Upper lobe of left lung (tissue), 6 donors: ENCODE results near the gene CALML6. TPM values are rescaled to one million over a fixed set of nuclear protein-coding genes. Genes with fewer than 3 reads are reported as not detected.
A peak's percentile ranks its signal among the peaks of the same experiment; 100 is the strongest.

Experiments
- ATAC-seq, 2 donors: fragments of 200-7000 bp; cut with Tn5 transposase; one replicate each; pipeline ENCODE4 v1.9.1; 2022; ENCODE audit warnings: mild to moderate bottlenecking in 2 of 2, moderate library complexity in 2 of 2; ENCODE audit not compliant: low FRiP score in 2 of 2
- DNase-seq, 2 donors: peaks; one replicate each; pipeline ENCODE4 v3.0.0-alpha.2; 2019 to 2020
- H3K27ac ChIP-seq, 4 donors: fragments of 200-600 bp; sonication (generic); one replicate each; pipeline ENCODE4 v1.5.1; 2016 to 2019
- H3K27me3 ChIP-seq, 4 donors: fragments of 200-600 bp; sonication (generic); one replicate each; pipeline ENCODE4 v1.5.1; 2017 to 2019
- H3K36me3 ChIP-seq, 4 donors: fragments of 200-600 bp; sonication (generic); one replicate each; pipeline ENCODE4 v1.5.1; 2016 to 2019
- H3K4me1 ChIP-seq, 4 donors: fragments of 200-600 bp; sonication (generic); one replicate each; pipeline ENCODE4 v1.5.1; 2018 to 2019
- H3K4me3 ChIP-seq, 4 donors: fragments of 200-600 bp; sonication (generic); one replicate each; pipeline ENCODE4 v1.5.1; 2017 to 2019; ENCODE audit warnings: mild to moderate bottlenecking in 2 of 4, moderate library complexity in 1 of 4
- H3K9me3 ChIP-seq, 4 donors: fragments of 200-600 bp; sonication (generic); one replicate each; pipeline ENCODE4 v1.5.1; 2018 to 2019
- CTCF ChIP-seq, 6 experiments: fragments of 450-650 bp in 4 of 6; fragments of 200-600 bp in 2 of 6; sonication (generic) in 2 of 6; IDR thresholded peaks; one replicate each; pipeline ENCODE4 v1.5.1; 2016 to 2019; ENCODE audit warnings: antibody characterized with exemption in 6 of 6
- EP300 ChIP-seq, 4 donors: sonication (generic); formaldehyde crosslinking; IDR thresholded peaks; one replicate each; pipeline ENCODE4 v1.5.1; 2017; ENCODE audit warnings: antibody characterized with exemption in 4 of 4, control low read depth in 2 of 4
- POLR2A ChIP-seq, 4 donors: fragments of 450-650 bp; IDR thresholded peaks; one replicate each; pipeline ENCODE4 v1.5.1; 2016 to 2017; ENCODE audit warnings: antibody characterized with exemption in 4 of 4, mild to moderate bottlenecking in 2 of 4
- POLR2AphosphoS5 ChIP-seq, 2 donors: sonication (generic); formaldehyde crosslinking; IDR thresholded peaks; one replicate each; pipeline ENCODE4 v1.5.1; 2017; ENCODE audit warnings: antibody characterized with exemption in 2 of 2
- WGBS, 2 donors: methylation state at CpG; one replicate each; pipeline ENCODE4 v1.1.5; 2017 to 2018; 5-methylcytosine and 5-hydroxymethylcytosine counted together
- total RNA-seq, 6 donors: library from RNA; depleted of rRNA in 4 of 6; stranded (reverse); fragments of >200 nt in 4 of 6; gene quantifications; one replicate each; pipeline versions ENCODE4 v1.1.0 to v1.2.1, GENCODE V29; 2016 to 2021
- donor health status: DM: no; HTN: no; CAD: no; lungs with moderate emphysema.
- donor health status: DM: no; HTN: yes; CAD: no; lungs with severe emphysema.

The CALML6 gene
- total RNA-seq = under 1 TPM in 3 of 6 donors, not detected in 3; 0.37 to 0.57 (median 0.39) TPM

GRCh38 chr1:1914971-1915692 is at the start of gene CALML6:
TSS of gene CALML6 (plus strand) at chr1:1915260. CDS start at chr1:1915281, 21 bp downstream.
- Histone ChIP-seq H3K27ac (no peak within 1 kb of the TSS), H3K36me3 (no peaks in the 10 kb centered on the region)
- 75 to 90% methylated on average over 8 to 15 of the region's 15 CpGs for WGBS, 2 donors

GRCh38 chr1:1867164-1867563 is 47.9 kb upstream of the CALML6 start:
- H3K4me1 ChIP-seq = peaks cover 59 to 63% (median 61%) of the 10 kb centered on the region in 4 donors
- ATAC-seq = no peak
- H3K9me3 ChIP-seq = no peaks in the 10 kb centered on the region
- no peaks in the 10 kb centered on the region for H3K27me3 ChIP-seq
- WGBS, 2 donors = 96 to 100% methylated on average over 3 of the region's 3 CpGs
- TF ChIP-seq POLR2A (IDR thresholded peaks at IDR 0.05) = no peak
- no peak for TF ChIP-seq CTCF (IDR thresholded peaks at IDR 0.05)
- TF ChIP-seq EP300 (IDR thresholded peaks at IDR 0.05) = no peak
- TF ChIP-seq POLR2AphosphoS5 (IDR thresholded peaks at IDR 0.05) = no peak
- no peak overlapping the region for H3K4me3 ChIP-seq
- H3K36me3 ChIP-seq = no peaks in the 10 kb centered on the region
- DNase-seq = no peak
- no peak overlapping the region for H3K27ac ChIP-seq

More at GRCh38 chr1:1914971-1915692, at the start of gene CALML6:
- DNase-seq = peak in 1 of 2 donors; percentile 50
- no peak for ATAC-seq
- H3K4me1 ChIP-seq = peaks cover 14 to 22% (median 16%) of the 10 kb centered on the region in 4 donors
- H3K4me3 ChIP-seq = no peak within 1 kb of the TSS
- no peaks in the 10 kb centered on the region for H3K27me3 ChIP-seq
- TF ChIP-seq EP300 (IDR thresholded peaks at IDR 0.05) (no peak), POLR2AphosphoS5 (IDR thresholded peaks at IDR 0.05) (no peak), CTCF (IDR thresholded peaks at IDR 0.05) (no peak), POLR2A (IDR thresholded peaks at IDR 0.05) (no peak)
- no peaks in the 10 kb centered on the region for H3K9me3 ChIP-seq

- no peak for TF ChIP-seq POLR2AphosphoS5 (IDR thresholded peaks at IDR 0.05)
- TF ChIP-seq POLR2A (IDR thresholded peaks at IDR 0.05) = no peak
- TF ChIP-seq CTCF (IDR thresholded peaks at IDR 0.05) = no peak
- no peak for TF ChIP-seq EP300 (IDR thresholded peaks at IDR 0.05)
- Histone ChIP-seq H3K27ac (peak overlapping the region in 2 of 4 donors; percentile 46 to 48), H3K4me1 (peaks cover 59 to 71% (median 66%) of the 10 kb centered on the region in 4 donors), H3K9me3 (no peaks in the 10 kb centered on the region), H3K36me3 (peaks cover 0 to 12% (median 0%) of the 10 kb centered on the region in 4 donors), H3K27me3 (no peaks in the 10 kb centered on the region), H3K4me3 (no peak overlapping the region)
- DNase-seq (no peak), ATAC-seq (peak in 1 of 2 donors; percentile 32)
- 28 to 37% methylated on average over 4 of the region's 4 CpGs for WGBS, 2 donors
These were observed 45.6 kb upstream of the CALML6 start for GRCh38 chr1:1869469-1869868.

GRCh38 chr1:1872329-1872994 is 42.6 kb upstream of the CALML6 start:
- Histone ChIP-seq H3K4me1 (peaks cover 60 to 86% (median 72%) of the 10 kb centered on the region in 4 donors), H3K27ac (no peak overlapping the region), H3K4me3 (peak overlapping the region in 1 of 4 donors; percentile 8), H3K36me3 (peaks cover 0 to 28% (median 3%) of the 10 kb centered on the region in 4 donors), H3K9me3 (no peaks in the 10 kb centered on the region), H3K27me3 (no peaks in the 10 kb centered on the region)
- WGBS, 2 donors = 82 to 87% methylated on average over 11 of the region's 11 CpGs
- ATAC-seq (no peak), DNase-seq (no peak)
- TF ChIP-seq POLR2A (IDR thresholded peaks at IDR 0.05) (no peak), CTCF (IDR thresholded peaks at IDR 0.05) (no peak), POLR2AphosphoS5 (IDR thresholded peaks at IDR 0.05) (no peak), EP300 (IDR thresholded peaks at IDR 0.05) (no peak)
